ENCODE measurements around the gene ATXN1.

Gene ATXN1

DNA sequence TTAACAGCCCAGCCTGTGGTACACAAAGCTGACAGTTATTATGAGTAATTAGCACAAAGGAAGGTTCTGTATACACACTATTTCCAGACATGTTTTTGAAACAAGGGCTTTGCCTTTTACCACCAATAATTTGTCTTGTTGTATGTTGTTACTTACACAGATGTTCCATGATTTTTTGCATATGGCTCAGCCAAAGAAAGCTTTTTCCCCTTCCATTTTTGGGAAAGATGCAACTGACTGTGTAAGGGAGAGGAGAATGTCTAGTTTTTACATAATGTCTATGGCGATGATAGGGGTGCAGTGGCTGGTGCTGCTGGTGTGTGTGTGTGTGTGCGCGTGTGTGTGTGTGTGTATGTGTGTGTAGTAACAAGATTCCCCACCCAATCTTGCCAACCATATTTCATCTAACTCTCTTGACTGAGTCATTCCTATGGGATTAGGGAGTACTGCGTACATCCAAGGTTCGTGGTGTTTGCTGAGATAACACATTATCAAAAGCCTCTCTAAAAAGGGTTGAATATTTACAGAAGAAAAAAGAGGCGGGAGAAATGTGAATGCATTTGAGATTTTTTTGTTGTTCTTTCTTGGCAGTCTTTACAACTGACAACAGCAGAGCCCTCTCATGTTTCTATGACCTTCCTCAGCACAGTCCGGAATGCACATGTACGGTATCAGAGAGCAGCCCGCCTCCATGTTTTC is 330.7 kb downstream of the ATXN1 start:
- H3F3A ChIP-seq (ENCODE audit: control insufficient read depth, insufficient read depth), result peaks cover 14% of the 10 kb centered on the region
- no peaks in the 10 kb centered on the region for H3K79me2 ChIP-seq (ENCODE audit: control insufficient read depth, low read length)
- H3K4me3 ChIP-seq (ENCODE audit: low read length), result peak overlapping the region; percentile 58; the same call in 1 of the 2 replicates
- H3K27me3 ChIP-seq (ENCODE audit: control insufficient read depth, low read length), result no peaks in the 10 kb centered on the region
- peak overlapping the region; percentile 85 for H3K4me2 ChIP-seq (ENCODE audit: low read length)
- H3K9me2 ChIP-seq (replicated peaks; ENCODE audit: control insufficient read depth, low read length), result no peaks in the 10 kb centered on the region
- 0 out of 2 replicates have a peak, but pooled peaks cover 3% of the 10 kb centered on the region for H3K36me3 ChIP-seq (ENCODE audit: control insufficient read depth, low read length)
- no peaks in the 10 kb centered on the region for H4K20me1 ChIP-seq (ENCODE audit: control insufficient read depth, insufficient read depth, low read depth, low read length)
- H3K27ac ChIP-seq (ENCODE audit: low read depth, low read length), result no peak overlapping the region; the same call in 1 of the 2 replicates
- no peak for TF ChIP-seq EZH2phosphoT487 (IDR thresholded peaks at IDR 0.05; ENCODE audit: borderline replicate concordance, low read length)
- TF ChIP-seq, protein P1, sequence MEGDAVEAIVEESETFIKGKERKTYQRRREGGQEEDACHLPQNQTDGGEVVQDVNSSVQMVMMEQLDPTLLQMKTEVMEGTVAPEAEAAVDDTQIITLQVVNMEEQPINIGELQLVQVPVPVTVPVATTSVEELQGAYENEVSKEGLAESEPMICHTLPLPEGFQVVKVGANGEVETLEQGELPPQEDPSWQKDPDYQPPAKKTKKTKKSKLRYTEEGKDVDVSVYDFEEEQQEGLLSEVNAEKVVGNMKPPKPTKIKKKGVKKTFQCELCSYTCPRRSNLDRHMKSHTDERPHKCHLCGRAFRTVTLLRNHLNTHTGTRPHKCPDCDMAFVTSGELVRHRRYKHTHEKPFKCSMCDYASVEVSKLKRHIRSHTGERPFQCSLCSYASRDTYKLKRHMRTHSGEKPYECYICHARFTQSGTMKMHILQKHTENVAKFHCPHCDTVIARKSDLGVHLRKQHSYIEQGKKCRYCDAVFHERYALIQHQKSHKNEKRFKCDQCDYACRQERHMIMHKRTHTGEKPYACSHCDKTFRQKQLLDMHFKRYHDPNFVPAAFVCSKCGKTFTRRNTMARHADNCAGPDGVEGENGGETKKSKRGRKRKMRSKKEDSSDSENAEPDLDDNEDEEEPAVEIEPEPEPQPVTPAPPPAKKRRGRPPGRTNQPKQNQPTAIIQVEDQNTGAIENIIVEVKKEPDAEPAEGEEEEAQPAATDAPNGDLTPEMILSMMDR (IDR thresholded peaks at IDR 0.05; ENCODE audit: low read depth, low read length, poor library complexity, severe bottlenecking), result no peak
- H3K9me3 ChIP-seq (ENCODE audit: control insufficient read depth, insufficient read depth, low read length), result no peaks in the 10 kb centered on the region
- peaks cover 89% of the 10 kb centered on the region for H3K4me1 ChIP-seq (ENCODE audit: control insufficient read depth, low read length)

DNA sequence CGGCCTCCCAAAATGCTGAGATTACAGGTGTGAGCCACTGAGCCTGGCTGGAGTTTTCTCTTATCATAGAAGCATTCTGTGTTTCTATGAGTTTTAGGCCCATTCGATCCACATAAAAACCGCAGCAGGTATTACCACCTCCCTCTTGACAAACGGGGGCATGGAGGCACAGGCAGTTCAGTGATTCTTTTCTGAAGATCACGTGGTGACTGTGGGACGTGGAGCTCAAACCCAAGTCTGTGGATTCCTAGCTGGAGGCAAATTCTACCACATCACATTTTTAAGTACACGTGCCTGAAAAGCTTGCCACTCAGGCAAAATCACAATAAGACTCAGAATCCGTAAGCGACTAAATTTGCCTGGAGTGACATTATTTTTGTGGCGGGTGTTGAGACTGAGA is 331.6 kb downstream of the ATXN1 start:
- Histone ChIP-seq H3K9me2 (replicated peaks; ENCODE audit: control insufficient read depth, low read length) (no peaks in the 10 kb centered on the region), H3K4me1 (ENCODE audit: control insufficient read depth, low read length) (peaks cover 83% of the 10 kb centered on the region), H3K27ac (ENCODE audit: low read depth, low read length) (no peak overlapping the region), H3K27me3 (ENCODE audit: control insufficient read depth, low read length) (no peaks in the 10 kb centered on the region), H3K4me2 (ENCODE audit: low read length) (no peak overlapping the region), H3K79me2 (ENCODE audit: control insufficient read depth, low read length) (no peaks in the 10 kb centered on the region), H3K9me3 (ENCODE audit: control insufficient read depth, insufficient read depth, low read length) (no peaks in the 10 kb centered on the region), H3K36me3 (ENCODE audit: control insufficient read depth, low read length) (no peaks in the 10 kb centered on the region), H3K4me3 (ENCODE audit: low read length) (no peak overlapping the region), H3F3A (ENCODE audit: control insufficient read depth, insufficient read depth) (peaks cover 14% of the 10 kb centered on the region), H4K20me1 (ENCODE audit: control insufficient read depth, insufficient read depth, low read depth, low read length) (no peaks in the 10 kb centered on the region)
- TF ChIP-seq, protein P1 (IDR thresholded peaks at IDR 0.05; ENCODE audit: low read depth, low read length, poor library complexity, severe bottlenecking), result no peak
- no peak for TF ChIP-seq EZH2phosphoT487 (IDR thresholded peaks at IDR 0.05; ENCODE audit: borderline replicate concordance, low read length)

DNA sequence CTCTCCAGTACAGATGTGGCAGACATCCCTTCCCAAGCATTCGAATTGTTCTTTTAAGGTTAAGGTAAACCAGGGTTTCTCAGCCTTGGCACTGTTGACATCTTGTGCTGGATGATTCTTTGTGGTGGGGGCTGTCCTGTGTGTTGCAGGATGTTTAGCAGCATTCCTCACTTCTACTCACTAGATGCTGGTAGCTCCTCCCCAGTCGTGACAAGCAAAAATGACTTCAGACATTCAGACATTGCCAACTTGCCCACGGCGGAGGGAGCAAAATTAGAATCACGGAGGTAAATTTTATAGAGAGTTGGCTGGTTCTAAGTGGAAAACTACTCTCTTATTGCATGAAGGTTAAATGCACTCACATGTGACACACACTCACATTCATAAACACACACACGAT is 334.1 kb downstream of the ATXN1 start:
- Histone ChIP-seq H3K9me2 (replicated peaks; ENCODE audit: control insufficient read depth, low read length) (no peaks in the 10 kb centered on the region), H4K20me1 (ENCODE audit: control insufficient read depth, insufficient read depth, low read depth, low read length) (no peaks in the 10 kb centered on the region), H3K36me3 (ENCODE audit: control insufficient read depth, low read length) (no peaks in the 10 kb centered on the region), H3K79me2 (ENCODE audit: control insufficient read depth, low read length) (no peaks in the 10 kb centered on the region), H3K4me2 (ENCODE audit: low read length) (no peak overlapping the region), H3K4me3 (ENCODE audit: low read length) (no peak overlapping the region), H3K27me3 (ENCODE audit: control insufficient read depth, low read length) (no peaks in the 10 kb centered on the region), H3K4me1 (ENCODE audit: control insufficient read depth, low read length) (peaks cover 83% of the 10 kb centered on the region), H3F3A (ENCODE audit: control insufficient read depth, insufficient read depth) (peaks cover 4% of the 10 kb centered on the region), H3K27ac (ENCODE audit: low read depth, low read length) (no peak overlapping the region), H3K9me3 (ENCODE audit: control insufficient read depth, insufficient read depth, low read length) (no peaks in the 10 kb centered on the region)
- TF ChIP-seq, protein P1 (IDR thresholded peaks at IDR 0.05; ENCODE audit: low read depth, low read length, poor library complexity, severe bottlenecking), result no peak
- TF ChIP-seq EZH2phosphoT487 (IDR thresholded peaks at IDR 0.05; ENCODE audit: borderline replicate concordance, low read length), result no peak
